PC-3 (cell line): ENCODE measurements around the gene TAS1R1.

Source experiments
- CTCF ChIP-seq: fragments of 300-600 bp; sonication (generic); conservative IDR thresholded peaks from 2 replicates; pipeline ENCODE4 v1.5.1; 2017; ENCODE audit warnings: antibody characterized with exemption, low read depth, mild to moderate bottlenecking, low read length
- EZH2phosphoT487 ChIP-seq: fragments of 300-600 bp; sonication (generic); IDR thresholded peaks from 2 replicates; pipeline ENCODE4 v1.6.1; 2018; ENCODE audit warnings: mild to moderate bottlenecking, antibody characterized with exemption, low read length, borderline replicate concordance

GRCh38 chr1:6603915-6604558, 48.9 kb downstream of the TAS1R1 start:
- TF ChIP-seq CTCF (no peak), EZH2phosphoT487 (no peak)
